HUES6 (cell line): ENCODE data around the gene KLRB1.

Experiments
- H3K27ac ChIP-seq: 2 replicates; pipeline ENCODE4 v1.7.0; 2013; ENCODE audit warnings: low read depth, mild to moderate bottlenecking, low read length, inconsistent platforms
- H3K27me3 ChIP-seq: 2 replicates; pipeline ENCODE4 v1.6.1; 2013; ENCODE audit warnings: low read length; ENCODE audit not compliant: control insufficient read depth, insufficient read depth
- H3K36me3 ChIP-seq: 2 replicates; pipeline ENCODE4 v1.6.1; 2013; ENCODE audit warnings: low read length; ENCODE audit not compliant: control insufficient read depth, insufficient read depth
- H3K4me1 ChIP-seq: 2 replicates; pipeline ENCODE4 v1.6.1; 2013; ENCODE audit warnings: low read length; ENCODE audit not compliant: control insufficient read depth, insufficient read depth
- H3K4me3 ChIP-seq: 2 replicates; pipeline ENCODE4 v1.5.1; 2013; ENCODE audit warnings: low read depth, low read length
- H3K9ac ChIP-seq: one replicate; pipeline ENCODE4 v1.6.1; 2013; ENCODE audit warnings: mild to moderate bottlenecking, low read length
- H3K9me3 ChIP-seq: 2 replicates; pipeline ENCODE4 v1.6.1; 2013; ENCODE audit warnings: low read depth, low read length; ENCODE audit not compliant: control insufficient read depth, insufficient read depth

Gene KLRB1

GRCh38 chr12:9642606-9643265, 35.0 kb upstream of the KLRB1 start:
- Histone ChIP-seq H3K36me3 (no peaks in the 10 kb centered on the region), H3K9me3 (peaks cover 10% of the 10 kb centered on the region), H3K4me3 (no peak overlapping the region), H3K9ac (no peak overlapping the region), H3K27ac (no peak overlapping the region), H3K4me1 (peaks cover 9% of the 10 kb centered on the region), H3K27me3 (no peaks in the 10 kb centered on the region)

- Histone ChIP-seq H3K4me3 (no peak overlapping the region), H3K27ac (no peak overlapping the region), H3K27me3 (no peaks in the 10 kb centered on the region), H3K9me3 (peaks cover 16% of the 10 kb centered on the region), H3K9ac (no peak overlapping the region), H3K4me1 (no peaks in the 10 kb centered on the region), H3K36me3 (no peaks in the 10 kb centered on the region)
These were observed 32.3 kb upstream of the KLRB1 start for GRCh38 chr12:9640024-9640423.

- peaks cover 24% of the 10 kb centered on the region for H3K9me3 ChIP-seq
- no peaks in the 10 kb centered on the region for H3K4me1 ChIP-seq
- H3K9ac ChIP-seq, result no peak overlapping the region
- no peak overlapping the region for H3K27ac ChIP-seq
- no peak overlapping the region for H3K4me3 ChIP-seq
- H3K36me3 ChIP-seq, result no peaks in the 10 kb centered on the region
- no peaks in the 10 kb centered on the region for H3K27me3 ChIP-seq
These were observed 29.1 kb upstream of the KLRB1 start for GRCh38 chr12:9636851-9637206.

- Histone ChIP-seq H3K4me1 (no peaks in the 10 kb centered on the region), H3K9ac (no peak overlapping the region), H3K36me3 (no peaks in the 10 kb centered on the region), H3K27me3 (no peaks in the 10 kb centered on the region), H3K27ac (no peak overlapping the region), H3K4me3 (no peak overlapping the region), H3K9me3 (peaks cover 24% of the 10 kb centered on the region)
These were observed 28.6 kb upstream of the KLRB1 start for GRCh38 chr12:9636150-9636850.

GRCh38 chr12:9634969-9635754, 27.4 kb upstream of the KLRB1 start:
- H3K4me3 ChIP-seq, result no peak overlapping the region

GRCh38 chr12:9634177-9634803, 26.6 kb upstream of the KLRB1 start:
- no peaks in the 10 kb centered on the region for H3K27me3 ChIP-seq
- H3K27ac ChIP-seq, result no peak overlapping the region
- no peak overlapping the region for H3K9ac ChIP-seq

More at GRCh38 chr12:9634969-9635754, 27.4 kb upstream of the KLRB1 start:
- H3K27ac ChIP-seq, result no peak overlapping the region
- peaks cover 24% of the 10 kb centered on the region for H3K9me3 ChIP-seq
- H3K27me3 ChIP-seq, result no peaks in the 10 kb centered on the region
- H3K4me1 ChIP-seq, result no peaks in the 10 kb centered on the region
- no peaks in the 10 kb centered on the region for H3K36me3 ChIP-seq
- H3K9ac ChIP-seq, result no peak overlapping the region

GRCh38 chr12:9632766-9633165, 25.1 kb upstream of the KLRB1 start:
- Histone ChIP-seq H3K9ac (no peak overlapping the region), H3K36me3 (no peaks in the 10 kb centered on the region), H3K27ac (no peak overlapping the region), H3K4me1 (no peaks in the 10 kb centered on the region), H3K4me3 (no peak overlapping the region), H3K27me3 (no peaks in the 10 kb centered on the region), H3K9me3 (peaks cover 22% of the 10 kb centered on the region)

More at GRCh38 chr12:9634177-9634803, 26.6 kb upstream of the KLRB1 start:
- H3K4me1 ChIP-seq, result no peaks in the 10 kb centered on the region
- H3K36me3 ChIP-seq, result no peaks in the 10 kb centered on the region
- no peak overlapping the region for H3K4me3 ChIP-seq
- peaks cover 24% of the 10 kb centered on the region for H3K9me3 ChIP-seq

GRCh38 chr12:9626821-9627220, 19.1 kb upstream of the KLRB1 start:
- no peaks in the 10 kb centered on the region for H3K27me3 ChIP-seq
- no peak overlapping the region for H3K4me3 ChIP-seq
- no peaks in the 10 kb centered on the region for H3K4me1 ChIP-seq
- no peak overlapping the region for H3K9ac ChIP-seq
- H3K9me3 ChIP-seq, result no peaks in the 10 kb centered on the region
- H3K27ac ChIP-seq, result no peak overlapping the region
- H3K36me3 ChIP-seq, result no peaks in the 10 kb centered on the region

- Histone ChIP-seq H3K27ac (no peak overlapping the region), H3K27me3 (no peaks in the 10 kb centered on the region), H3K36me3 (no peaks in the 10 kb centered on the region)
These were observed 18.6 kb upstream of the KLRB1 start for GRCh38 chr12:9626291-9626690.

GRCh38 chr12:9625019-9625418, 17.3 kb upstream of the KLRB1 start:
- Histone ChIP-seq H3K9me3 (no peaks in the 10 kb centered on the region), H3K27ac (no peak overlapping the region)

More at GRCh38 chr12:9626291-9626690, 18.6 kb upstream of the KLRB1 start:
- Histone ChIP-seq H3K4me3 (no peak overlapping the region), H3K4me1 (no peaks in the 10 kb centered on the region), H3K9ac (no peak overlapping the region), H3K9me3 (no peaks in the 10 kb centered on the region)

More at GRCh38 chr12:9625019-9625418, 17.3 kb upstream of the KLRB1 start:
- H3K36me3 ChIP-seq, result no peaks in the 10 kb centered on the region
- H3K27me3 ChIP-seq, result no peaks in the 10 kb centered on the region
- H3K4me1 ChIP-seq, result no peaks in the 10 kb centered on the region
- H3K4me3 ChIP-seq, result no peak overlapping the region
- H3K9ac ChIP-seq, result no peak overlapping the region
